GM21447 (cell line): ENCODE data around the gene TMEM250.

Experiments used
- ATAC-seq: cut with Tn5 transposase; IDR thresholded peaks from one replicate; pipeline ENCODE4 v1.9.1; 2021; ENCODE audit not compliant: unreplicated experiment

The TMEM250 gene

DNA sequence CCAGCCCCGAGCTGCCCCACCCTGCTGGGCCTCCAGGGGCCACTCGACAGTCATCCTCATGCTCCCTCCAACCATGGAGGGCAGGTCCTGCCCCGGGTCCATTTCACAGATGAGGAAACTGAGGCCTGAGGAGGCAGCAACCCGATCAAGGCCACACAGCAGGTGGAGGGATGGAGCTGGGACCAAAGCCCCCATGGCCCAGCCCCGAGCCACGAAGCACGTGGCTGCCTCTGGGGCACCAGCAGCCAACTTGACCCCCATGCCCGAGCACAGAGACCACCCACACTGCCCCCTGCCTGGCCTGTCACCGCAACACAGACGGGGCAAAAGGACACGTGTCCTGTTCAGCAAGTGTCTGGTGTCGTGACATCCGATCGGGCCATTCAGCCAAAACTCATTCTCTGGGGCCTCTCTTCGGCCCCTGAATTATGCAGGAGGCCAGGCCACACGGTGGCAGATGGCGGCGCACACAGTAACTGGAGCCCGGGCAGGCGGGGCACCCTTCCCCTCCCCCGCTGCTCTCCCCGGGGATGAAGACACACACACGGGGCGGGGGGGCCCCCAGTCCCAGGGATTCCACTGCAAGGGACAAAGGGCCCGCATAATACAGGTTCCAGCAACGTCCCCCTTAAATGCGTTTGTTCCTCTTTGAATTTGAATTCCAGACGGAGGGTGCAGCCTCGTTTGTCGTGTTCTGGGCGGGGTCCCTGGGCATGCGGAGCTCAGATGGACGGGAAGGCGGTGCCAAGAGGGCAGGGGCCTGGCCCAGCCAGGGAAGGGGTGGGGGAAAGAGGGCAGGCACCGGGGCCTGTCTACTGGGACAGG is 29.4 kb upstream of the TMEM250 start:
- no peak for ATAC-seq

DNA sequence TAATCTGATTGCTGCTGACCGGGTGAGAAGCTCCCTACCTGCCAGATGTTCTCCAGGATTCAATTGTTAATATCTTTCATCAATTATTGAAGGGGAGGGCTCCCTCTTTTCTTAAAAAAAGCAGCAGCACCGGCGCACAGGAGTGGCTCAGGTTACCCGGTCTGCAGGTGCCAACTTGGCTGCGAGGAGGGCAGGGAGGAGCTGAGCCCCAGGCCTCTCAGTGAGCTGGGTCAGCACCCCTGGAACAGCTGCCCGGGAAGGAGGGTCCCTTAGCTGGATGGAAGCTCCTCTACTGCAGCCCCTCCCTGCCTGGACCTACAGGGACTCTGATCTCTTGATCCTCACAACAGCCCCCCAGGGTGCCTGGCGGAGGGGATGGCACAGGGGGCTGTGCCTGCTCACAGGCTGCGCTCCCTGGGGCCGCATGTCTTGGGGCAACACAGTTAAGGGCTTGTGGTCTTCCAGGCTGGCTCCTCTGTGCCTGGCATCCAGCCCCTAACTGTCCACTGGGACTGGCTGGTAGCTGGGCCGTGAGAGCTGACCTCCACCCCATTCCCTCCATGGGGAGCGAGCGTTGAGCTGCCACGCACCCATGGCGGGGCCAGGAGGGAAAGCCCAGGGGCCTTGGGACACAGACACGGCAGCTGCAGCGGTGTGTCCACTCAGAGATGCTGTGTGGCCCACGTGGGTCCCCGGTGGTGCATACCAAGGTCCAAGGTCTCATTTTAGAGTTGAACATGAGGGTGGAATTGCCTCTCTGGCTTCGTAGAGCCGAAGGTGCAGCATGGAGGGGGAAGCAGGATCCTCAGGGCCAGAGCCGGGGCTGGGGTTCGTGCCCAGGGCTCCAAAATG is 28.6 kb upstream of the TMEM250 start:
- no peak for ATAC-seq

DNA sequence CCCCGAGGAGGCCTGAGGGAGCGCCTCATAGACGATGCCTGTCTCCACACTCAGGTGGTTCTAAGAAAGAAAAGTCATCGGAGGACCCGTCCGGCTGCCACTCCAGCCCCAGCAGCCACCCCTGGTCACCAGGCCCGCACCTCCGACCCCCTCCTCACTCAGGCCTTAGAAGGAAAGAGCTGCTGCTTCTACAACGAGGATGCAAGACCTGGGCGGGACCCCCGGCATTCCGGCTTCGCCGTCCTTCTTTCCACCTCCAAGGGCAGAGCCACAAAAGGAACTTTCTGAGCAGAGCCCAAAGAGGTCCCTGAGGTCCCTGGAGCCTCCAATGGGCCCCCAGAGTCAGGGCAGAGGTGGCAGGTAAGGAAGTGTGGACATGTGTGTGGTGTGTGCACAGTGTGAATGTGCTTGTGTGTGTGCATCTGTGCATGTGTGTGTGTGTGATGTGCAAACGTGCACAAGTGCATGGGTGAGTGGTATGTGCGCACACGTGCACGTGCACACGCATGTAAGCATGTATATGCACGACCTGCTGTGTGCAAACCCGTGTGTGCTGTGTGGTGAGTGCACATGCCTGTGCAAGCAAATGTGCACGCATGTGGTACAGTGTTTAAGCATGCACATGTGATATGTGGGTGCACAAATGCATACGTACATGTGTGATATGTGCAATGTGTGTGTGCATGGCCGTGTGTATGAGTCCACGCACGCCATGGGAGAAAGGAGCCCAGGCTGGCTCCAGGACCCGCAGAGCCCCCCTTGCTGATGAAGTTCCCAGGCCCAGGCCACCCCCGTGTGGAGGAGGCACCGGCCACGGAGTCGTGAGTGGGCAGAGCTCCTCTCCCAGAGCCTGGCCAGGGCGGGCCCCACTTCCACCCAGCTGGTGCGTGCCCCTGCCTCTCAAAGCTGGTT is 27.7 kb upstream of the TMEM250 start:
- ATAC-seq = no peak

DNA sequence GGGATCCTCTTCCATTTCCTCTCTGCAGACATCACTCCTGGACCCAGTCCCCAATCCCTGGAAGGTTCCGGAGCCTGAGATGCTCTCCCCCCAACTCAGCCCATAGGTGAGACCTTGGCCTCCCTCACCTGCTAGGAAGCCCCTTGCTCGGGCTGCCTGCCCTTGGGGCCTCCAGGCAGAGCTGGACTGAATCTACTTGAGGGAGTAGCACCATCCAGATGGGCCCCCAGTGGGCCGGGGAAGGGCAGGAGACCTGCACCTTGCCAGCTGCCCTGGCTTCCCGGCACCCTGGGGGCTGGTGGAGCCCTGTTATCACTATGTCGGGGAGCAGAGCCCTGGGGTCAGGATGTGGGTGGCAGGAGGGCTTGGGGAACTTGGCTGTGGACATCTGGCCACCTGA is 26.9 kb upstream of the TMEM250 start:
- no peak for ATAC-seq

- ATAC-seq = no peak
Observed at GRCh38 chr9:136144450-136144849, 25.8 kb upstream of the TMEM250 start.

DNA sequence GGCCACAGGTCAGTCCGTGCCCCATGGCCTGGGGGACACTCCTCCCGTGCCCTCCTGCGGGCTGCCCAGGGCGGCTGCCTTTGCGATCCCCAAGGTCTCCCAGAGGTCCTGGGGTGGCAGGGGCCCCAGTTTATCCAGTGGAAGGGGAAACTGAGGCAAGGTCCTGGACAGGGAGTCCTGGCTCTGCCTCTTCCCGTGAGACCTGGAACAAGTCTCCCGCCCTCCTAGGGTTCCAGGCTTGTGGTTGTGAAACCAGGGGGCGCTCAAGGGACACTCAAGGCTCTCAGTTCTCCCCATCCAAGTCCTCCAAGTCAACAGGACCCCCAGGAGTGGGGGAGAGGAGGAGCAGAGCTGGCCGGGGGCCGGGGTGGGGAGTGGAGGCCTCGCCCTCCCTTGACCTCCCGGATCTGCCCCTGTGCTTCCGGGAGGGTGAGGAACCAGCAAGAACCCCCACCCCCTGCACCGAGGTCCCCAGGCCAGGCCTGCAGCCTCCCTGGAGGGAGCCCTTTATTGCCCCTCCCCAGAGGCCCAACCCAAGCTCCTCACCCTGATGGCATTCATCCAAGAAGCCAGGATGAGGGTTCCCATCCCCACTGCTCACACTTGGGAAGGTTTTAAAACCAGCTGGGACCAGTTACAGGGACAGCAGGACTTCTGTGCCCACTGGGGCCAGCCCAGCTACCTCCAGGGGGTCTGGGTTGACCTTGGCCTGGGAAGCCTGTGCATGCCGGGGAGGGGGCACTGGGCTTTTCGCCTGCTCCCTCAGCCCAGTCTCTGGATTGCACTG is 24.7 kb upstream of the TMEM250 start:
- ATAC-seq = no peak

- no peak for ATAC-seq
Observed at GRCh38 chr9:136142859-136143214, 24.2 kb upstream of the TMEM250 start.

GRCh38 chr9:136142414-136142796 is 23.7 kb upstream of the TMEM250 start:
- ATAC-seq = no peak

GRCh38 chr9:136141682-136142413 is 23.2 kb upstream of the TMEM250 start:
- ATAC-seq = no peak

GRCh38 chr9:136140966-136141365 is 22.3 kb upstream of the TMEM250 start:
- no peak for ATAC-seq

GRCh38 chr9:136140046-136140445 is 21.4 kb upstream of the TMEM250 start:
- no peak for ATAC-seq

GRCh38 chr9:136138566-136138965 is 19.9 kb upstream of the TMEM250 start:
- ATAC-seq = no peak

DNA sequence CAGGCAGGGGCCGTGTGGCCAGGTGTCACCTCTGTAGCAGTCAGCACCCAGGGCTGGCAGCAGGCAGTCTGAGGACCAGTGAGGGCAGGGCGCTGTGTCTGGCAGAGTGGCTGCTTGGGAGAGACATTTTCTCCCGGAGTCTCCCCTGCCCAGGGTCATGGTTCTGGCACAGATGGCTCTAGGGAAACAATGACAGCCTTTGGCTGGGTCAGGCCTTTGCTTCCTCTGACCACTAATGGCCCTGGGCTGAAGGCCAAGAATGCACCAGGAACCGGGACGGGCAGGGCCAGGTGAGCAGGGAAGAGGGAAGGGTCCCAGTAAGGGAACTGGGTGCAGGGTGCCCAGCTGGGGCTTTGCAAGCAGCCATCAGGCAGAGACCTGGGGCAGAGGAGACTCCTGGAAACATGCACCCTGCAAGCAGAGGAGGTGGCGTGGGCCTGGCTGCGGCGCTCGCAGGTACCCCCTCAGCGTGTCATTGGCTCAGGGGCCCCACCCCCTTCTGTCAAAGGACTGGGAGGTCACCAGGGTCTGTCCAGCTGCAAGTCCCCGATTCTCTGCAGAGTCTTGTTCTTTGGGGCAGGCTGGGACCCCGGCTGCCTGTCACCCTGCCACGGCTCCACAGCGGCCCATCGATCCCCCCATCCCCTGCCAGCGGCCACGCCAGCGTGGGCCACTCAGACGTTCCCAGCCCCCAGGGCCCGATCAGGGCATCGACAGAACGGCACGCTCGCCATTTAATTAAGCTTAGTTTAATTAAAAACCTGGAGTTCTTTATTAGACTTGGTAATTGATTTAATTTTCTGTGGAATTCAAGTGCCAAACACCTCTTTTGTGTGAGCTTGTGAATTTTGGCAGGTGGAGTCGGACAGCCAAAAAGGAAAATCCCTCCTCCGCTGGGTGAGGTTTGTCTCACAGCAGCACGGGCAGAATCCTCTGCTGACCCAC is 18.9 kb upstream of the TMEM250 start:
- ATAC-seq = no peak

DNA sequence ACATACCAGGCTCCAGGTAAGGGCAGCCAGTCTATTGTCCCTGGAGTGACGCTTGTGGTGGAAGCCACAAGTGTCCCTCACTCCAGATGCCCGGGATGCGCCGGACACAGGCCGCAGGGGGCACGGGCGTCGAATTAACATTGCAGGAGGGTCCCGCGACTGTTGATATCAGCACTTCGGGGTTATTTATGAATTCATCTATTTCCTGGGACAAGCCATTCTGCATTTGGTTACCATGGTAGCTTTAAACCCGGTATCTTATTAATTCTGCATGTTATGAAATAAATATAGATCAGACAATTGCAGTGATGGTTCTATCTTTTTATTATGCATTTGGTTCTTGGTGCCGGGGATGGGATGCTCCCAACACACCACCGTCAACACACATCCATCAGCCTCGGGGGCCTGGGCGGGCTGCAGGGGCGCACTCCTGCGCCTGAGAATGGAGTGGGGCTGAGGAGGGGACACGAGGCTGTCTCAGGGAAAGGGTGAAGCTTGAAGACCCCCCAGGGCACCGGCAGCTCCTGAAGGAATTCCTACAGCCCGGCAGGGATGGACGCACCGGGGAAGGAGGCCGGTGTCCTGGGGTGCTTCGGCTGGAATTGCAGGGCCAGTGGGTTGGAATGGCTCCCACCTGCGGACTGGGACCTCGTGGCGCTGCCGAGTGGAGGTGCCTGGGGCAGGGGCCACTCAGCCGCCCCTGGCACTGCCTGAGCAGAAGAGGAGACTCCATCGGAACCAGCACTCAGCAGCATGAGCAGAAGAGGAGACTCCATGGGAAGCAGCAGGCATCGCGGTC is 17.7 kb upstream of the TMEM250 start:
- no peak for ATAC-seq

DNA sequence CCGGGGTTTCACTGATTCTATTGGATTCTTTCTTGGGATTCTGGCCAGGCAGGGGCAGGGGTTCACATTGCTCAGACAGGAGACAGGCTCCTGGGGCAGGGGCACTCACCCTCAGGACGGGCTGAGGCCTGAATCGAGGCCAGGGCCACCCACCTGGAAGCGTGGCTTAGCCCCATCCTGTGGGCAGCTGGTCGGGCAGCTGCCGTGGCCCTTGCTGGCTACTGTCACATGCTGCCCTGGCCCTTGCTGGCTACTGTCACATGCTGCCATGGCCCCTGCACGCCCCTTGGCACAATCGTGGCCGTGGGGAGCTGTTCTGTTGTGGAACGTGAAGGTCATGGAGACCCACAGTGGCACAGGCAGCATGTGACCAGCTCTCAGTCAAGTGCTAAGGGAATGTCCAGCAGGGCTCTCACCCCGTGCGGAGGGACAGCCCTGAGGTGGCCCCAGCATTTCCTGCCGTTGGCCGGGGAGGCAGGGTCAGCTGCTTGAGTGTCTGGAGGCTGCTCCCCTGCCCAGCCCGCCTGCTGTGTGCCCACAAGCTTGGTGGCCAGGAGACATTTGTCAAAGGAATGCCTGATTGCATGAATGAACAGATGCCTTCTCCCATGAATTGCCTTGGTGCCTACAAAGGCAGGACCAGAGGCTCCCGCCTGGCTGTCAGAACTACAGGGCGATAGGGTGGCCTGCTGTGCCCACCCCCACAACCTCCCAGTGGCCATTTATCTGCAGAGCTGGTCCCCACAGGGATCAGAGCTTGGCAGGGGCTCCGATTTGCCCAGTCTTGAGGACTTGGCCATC is 16.9 kb upstream of the TMEM250 start:
- no peak for ATAC-seq

DNA sequence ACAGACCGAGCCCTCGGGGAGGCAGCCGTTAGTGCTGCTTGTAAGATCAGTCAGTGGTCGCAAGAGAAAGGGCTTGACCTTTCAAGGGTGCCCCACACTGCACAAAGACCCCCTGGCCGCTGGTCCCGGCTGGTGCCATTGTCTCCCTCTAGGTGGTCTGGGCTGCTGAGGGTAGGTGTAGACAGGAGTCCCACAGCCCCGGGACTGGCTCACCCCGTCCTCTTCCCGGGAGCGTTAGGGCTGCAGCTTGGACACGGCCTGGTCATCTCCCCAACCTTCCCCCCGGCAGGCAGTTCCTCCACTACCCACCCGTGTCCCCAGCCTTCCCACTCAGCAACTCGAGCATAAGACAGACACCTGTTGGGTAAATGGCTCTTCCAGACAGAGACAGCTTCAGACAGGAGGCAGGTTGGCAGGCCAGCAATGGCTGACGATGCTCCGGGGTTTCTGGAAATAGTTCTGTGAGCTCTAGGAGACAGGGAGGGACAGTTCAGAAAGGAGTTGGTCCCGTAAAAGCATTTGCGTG is 15.3 kb upstream of the TMEM250 start:
- ATAC-seq = no peak
